Sigmoid colon (tissue), 4 donors: ENCODE data around the gene PHGDH.

Experiments used
- POLR2A ChIP-seq, 2 donors: fragments of 450-650 bp; IDR thresholded peaks; one replicate each; pipeline ENCODE4 v1.6.1; 2016; ENCODE audit warnings: antibody characterized with exemption in 2 of 2, mild to moderate bottlenecking in 2 of 2, moderate library complexity in 2 of 2
- POLR2AphosphoS5 ChIP-seq, 4 donors: sonication (generic); formaldehyde crosslinking; IDR thresholded peaks; one replicate each; pipeline ENCODE4 v1.6.1; 2017; ENCODE audit warnings: antibody characterized with exemption in 4 of 4
- TF ChIP-seq, protein P1 (sequence below), 4 experiments: fragments of 450-650 bp in 3 of 4; fragments of 200-600 bp in 1 of 4; IDR thresholded peaks; one replicate each; pipeline ENCODE4 v1.5.1; 2016 to 2019; ENCODE audit warnings: antibody characterized with exemption in 4 of 4, mild to moderate bottlenecking in 3 of 4, moderate library complexity in 2 of 4

DNA sequence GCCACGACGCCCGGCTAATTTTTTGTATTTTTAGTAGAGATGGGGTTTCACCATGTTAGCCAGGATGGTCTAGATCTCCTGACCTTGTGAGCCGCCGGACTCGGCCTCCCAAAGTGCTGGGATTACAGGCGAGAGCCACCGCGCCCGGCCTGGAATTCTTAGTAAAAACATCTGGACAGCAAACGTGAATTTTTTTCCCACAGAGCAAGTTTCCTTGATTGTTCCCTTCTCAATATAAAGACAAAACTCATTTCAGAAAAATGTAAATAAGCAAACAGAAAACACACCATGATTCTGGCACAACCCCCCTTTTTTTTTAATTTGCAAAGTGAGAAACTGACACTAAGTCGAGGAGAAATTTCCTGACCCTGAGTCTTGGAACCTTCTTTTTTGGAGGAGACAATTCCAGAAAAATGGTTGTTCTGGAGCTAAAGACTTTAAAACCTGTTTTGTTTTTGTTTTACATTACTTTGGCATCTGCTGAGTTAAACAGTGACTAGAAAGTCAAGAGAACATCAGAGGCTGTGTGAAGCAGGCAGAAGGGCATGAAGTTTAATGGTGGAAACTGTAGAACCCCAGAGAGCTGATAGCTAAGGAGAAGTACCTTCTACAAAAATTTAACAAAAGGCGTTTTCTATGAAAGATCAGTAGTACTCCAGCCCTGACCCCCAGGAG, 67.3 kb downstream of the PHGDH start:
- no peak for TF ChIP-seq POLR2A (IDR thresholded peaks at IDR 0.05)
- TF ChIP-seq, protein P1, sequence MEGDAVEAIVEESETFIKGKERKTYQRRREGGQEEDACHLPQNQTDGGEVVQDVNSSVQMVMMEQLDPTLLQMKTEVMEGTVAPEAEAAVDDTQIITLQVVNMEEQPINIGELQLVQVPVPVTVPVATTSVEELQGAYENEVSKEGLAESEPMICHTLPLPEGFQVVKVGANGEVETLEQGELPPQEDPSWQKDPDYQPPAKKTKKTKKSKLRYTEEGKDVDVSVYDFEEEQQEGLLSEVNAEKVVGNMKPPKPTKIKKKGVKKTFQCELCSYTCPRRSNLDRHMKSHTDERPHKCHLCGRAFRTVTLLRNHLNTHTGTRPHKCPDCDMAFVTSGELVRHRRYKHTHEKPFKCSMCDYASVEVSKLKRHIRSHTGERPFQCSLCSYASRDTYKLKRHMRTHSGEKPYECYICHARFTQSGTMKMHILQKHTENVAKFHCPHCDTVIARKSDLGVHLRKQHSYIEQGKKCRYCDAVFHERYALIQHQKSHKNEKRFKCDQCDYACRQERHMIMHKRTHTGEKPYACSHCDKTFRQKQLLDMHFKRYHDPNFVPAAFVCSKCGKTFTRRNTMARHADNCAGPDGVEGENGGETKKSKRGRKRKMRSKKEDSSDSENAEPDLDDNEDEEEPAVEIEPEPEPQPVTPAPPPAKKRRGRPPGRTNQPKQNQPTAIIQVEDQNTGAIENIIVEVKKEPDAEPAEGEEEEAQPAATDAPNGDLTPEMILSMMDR (IDR thresholded peaks at IDR 0.05), result no peak
- no peak for TF ChIP-seq POLR2AphosphoS5 (IDR thresholded peaks at IDR 0.05)
